AG10803 (cell line): ENCODE data around the gene SUGCT.

Experiments used
- DNase-seq: peaks from one replicate; pipeline ENCODE4 v3.0.0; 2010; ENCODE audit warnings: low read depth
- H3K4me3 ChIP-seq: 2 replicates; pipeline ENCODE4 v1.5.1; 2011; ENCODE audit warnings: mild to moderate bottlenecking, low read length, control low read depth
- CTCF ChIP-seq: conservative IDR thresholded peaks from 2 replicates; pipeline ENCODE4 v1.5.1; 2011; ENCODE audit warnings: mild to moderate bottlenecking, low read length, control low read depth, inconsistent platforms

The SUGCT gene

GRCh38 chr7:40175725-40176510 is 41.1 kb downstream of the SUGCT start:
- TF ChIP-seq CTCF = no peak
- no peak overlapping the region for H3K4me3 ChIP-seq
- DNase-seq = peak; percentile 39

GRCh38 chr7:40177071-40177470 is 42.3 kb downstream of the SUGCT start:
- no peak for TF ChIP-seq CTCF
- H3K4me3 ChIP-seq = no peak overlapping the region
- no peak for DNase-seq

- DNase-seq = no peak
- H3K4me3 ChIP-seq = no peak overlapping the region
- no peak for TF ChIP-seq CTCF
These were observed 47.6 kb downstream of the SUGCT start for GRCh38 chr7:40182452-40182851.

GRCh38 chr7:40186586-40186985 is 51.8 kb downstream of the SUGCT start:
- DNase-seq = no peak
- H3K4me3 ChIP-seq = no peak overlapping the region
- TF ChIP-seq CTCF = 0 out of 2 replicates have a peak, but pooled peaks have one; percentile 9

- H3K4me3 ChIP-seq = no peak overlapping the region
- peak; percentile 88 for DNase-seq
- TF ChIP-seq CTCF = no peak
These were observed 57.2 kb downstream of the SUGCT start for GRCh38 chr7:40192036-40192435.

GRCh38 chr7:40194745-40195144 is 59.9 kb downstream of the SUGCT start:
- DNase-seq = peak; percentile 80
- TF ChIP-seq CTCF = no peak
- H3K4me3 ChIP-seq = no peak overlapping the region

- no peak overlapping the region for H3K4me3 ChIP-seq
- no peak for TF ChIP-seq CTCF
- DNase-seq = no peak
These were observed 62.7 kb downstream of the SUGCT start for GRCh38 chr7:40197527-40197926.
